Activated CD4-positive, alpha-beta T cell treated with anti-CD3 and anti-CD28 coated beads, Interleukin-2, amount 10 ng/mL, durations not matched to agents 24 days and 14 days (primary cell): Measurements from ENCODE around the gene COL23A1. TPM values are rescaled to one million over a fixed set of nuclear protein-coding genes. Genes with fewer than 3 reads are reported as not detected.
"Not testable (repeated sequence)": the region's sequence is repeated elsewhere in the genome, so short reads cannot be mapped to it uniquely, and the experiment has no call there.

Experiments
- DNase-seq: peaks from one replicate; pipeline ENCODE4 v3.0.0; 2022
- H3K27ac Mint-ChIP-seq: one replicate; pipeline ENCODE4 v1.8.0; 2022; ENCODE audit warnings: mild to moderate bottlenecking, mixed read lengths
- H3K27me3 Mint-ChIP-seq: one replicate; pipeline ENCODE4 v1.8.0; 2022; ENCODE audit warnings: mixed read lengths
- H3K36me3 Mint-ChIP-seq: one replicate; pipeline ENCODE4 v1.8.0; 2022; ENCODE audit warnings: low read depth, mild to moderate bottlenecking, mixed read lengths
- H3K4me1 Mint-ChIP-seq: one replicate; pipeline ENCODE4 v1.8.0; 2021; ENCODE audit warnings: mixed read lengths
- H3K4me3 Mint-ChIP-seq: one replicate; pipeline ENCODE4 v1.8.0; 2022; ENCODE audit warnings: mild to moderate bottlenecking, moderate library complexity, mixed read lengths
- H3K9me3 Mint-ChIP-seq: one replicate; pipeline ENCODE4 v1.8.0; 2021; ENCODE audit warnings: mixed read lengths
- intact Hi-C: fragments of 100-400 bp; cut with micrococcal nuclease; formaldehyde crosslinking; loops from one replicate; pipeline ENCODE4 v1.15.1; 2023
- total RNA-seq: library from RNA; stranded (reverse); gene quantifications from 2 replicates; pipeline ENCODE4 v1.2.3, GENCODE V29; 2022

The COL23A1 gene
- total RNA-seq, 1 donor from 2014 or later, result 0.07 TPM

GRCh38 chr5:178487911-178488600 lies 102.1 kb downstream of the COL23A1 start:
- Mint-ChIP-seq H3K4me1 (peaks cover 3% of the 10 kb centered on the region), H3K27me3 (no peaks in the 10 kb centered on the region), H3K27ac (no peak overlapping the region), H3K9me3 (peaks cover 4% of the 10 kb centered on the region), H3K4me3 (no peak overlapping the region), H3K36me3 (no peaks in the 10 kb centered on the region)
- no peak for DNase-seq
- intact Hi-C loops, result no loop called here

GRCh38 chr5:178486878-178487512 lies 103.2 kb downstream of the COL23A1 start:
- H3K27me3 Mint-ChIP-seq, H3K36me3 Mint-ChIP-seq, H3K4me3 Mint-ChIP-seq, DNase-seq, H3K4me1 Mint-ChIP-seq, intact Hi-C loops, H3K27ac Mint-ChIP-seq, H3K9me3 Mint-ChIP-seq: not testable (repeated sequence)

- Mint-ChIP-seq H3K27ac (no peak overlapping the region), H3K36me3 (no peaks in the 10 kb centered on the region), H3K4me3 (no peak overlapping the region), H3K9me3 (peaks cover 7% of the 10 kb centered on the region), H3K4me1 (peaks cover 3% of the 10 kb centered on the region), H3K27me3 (peaks cover 2% of the 10 kb centered on the region)
- no peak for DNase-seq
- intact Hi-C loops, result no loop called here
These were observed 104.0 kb downstream of the COL23A1 start for GRCh38 chr5:178486239-178486641.

GRCh38 chr5:178483620-178484019 lies 106.6 kb downstream of the COL23A1 start:
- Mint-ChIP-seq H3K4me3 (peak overlapping the region; percentile 62), H3K27me3 (peaks cover 2% of the 10 kb centered on the region), H3K27ac (peak overlapping the region; percentile 40), H3K36me3 (no peaks in the 10 kb centered on the region), H3K4me1 (peaks cover 3% of the 10 kb centered on the region), H3K9me3 (peaks cover 7% of the 10 kb centered on the region)
- DNase-seq, result peak; percentile 77
- intact Hi-C loops, result no loop called here

- Mint-ChIP-seq H3K27ac (no peak overlapping the region), H3K36me3 (no peaks in the 10 kb centered on the region), H3K4me3 (no peak overlapping the region), H3K9me3 (peaks cover 7% of the 10 kb centered on the region), H3K27me3 (peaks cover 2% of the 10 kb centered on the region), H3K4me1 (peaks cover 3% of the 10 kb centered on the region)
- no peak for DNase-seq
- intact Hi-C loops, result no loop called here
These were observed 110.9 kb downstream of the COL23A1 start for GRCh38 chr5:178479261-178479660.

- no peak for DNase-seq
- intact Hi-C loops, result no loop called here
- Mint-ChIP-seq H3K36me3 (no peaks in the 10 kb centered on the region), H3K9me3 (peaks cover 3% of the 10 kb centered on the region), H3K27ac (no peak overlapping the region), H3K4me1 (no peaks in the 10 kb centered on the region), H3K4me3 (no peak overlapping the region), H3K27me3 (peaks cover 2% of the 10 kb centered on the region)
These were observed 111.8 kb downstream of the COL23A1 start for GRCh38 chr5:178478370-178478769.

- Mint-ChIP-seq H3K4me1 (no peaks in the 10 kb centered on the region), H3K4me3 (no peak overlapping the region), H3K27me3 (peaks cover 2% of the 10 kb centered on the region), H3K27ac (no peak overlapping the region), H3K36me3 (no peaks in the 10 kb centered on the region), H3K9me3 (peaks cover 3% of the 10 kb centered on the region)
- no peak for DNase-seq
- intact Hi-C loops, result no loop called here
These were observed 112.4 kb downstream of the COL23A1 start for GRCh38 chr5:178477802-178478201.

GRCh38 chr5:178476972-178477754 lies 113.0 kb downstream of the COL23A1 start:
- no peak overlapping the region for H3K27ac Mint-ChIP-seq
- no peaks in the 10 kb centered on the region for H3K36me3 Mint-ChIP-seq
- peaks cover under 1% of the 10 kb centered on the region for H3K27me3 Mint-ChIP-seq
- H3K9me3 Mint-ChIP-seq, result peaks cover under 1% of the 10 kb centered on the region
- no peak for DNase-seq
- intact Hi-C loops, result no loop called here
- H3K4me1 Mint-ChIP-seq, result no peaks in the 10 kb centered on the region
- H3K4me3 Mint-ChIP-seq, result no peak overlapping the region

- Mint-ChIP-seq H3K9me3 (no peaks in the 10 kb centered on the region), H3K4me3 (no peak overlapping the region), H3K27ac (no peak overlapping the region), H3K4me1 (no peaks in the 10 kb centered on the region), H3K27me3 (no peaks in the 10 kb centered on the region), H3K36me3 (no peaks in the 10 kb centered on the region)
- intact Hi-C loops, result no loop called here
- DNase-seq, result no peak
These were observed 113.7 kb downstream of the COL23A1 start for GRCh38 chr5:178476531-178476930.

GRCh38 chr5:178475422-178475821 lies 114.8 kb downstream of the COL23A1 start:
- Mint-ChIP-seq H3K27me3 (no peaks in the 10 kb centered on the region), H3K27ac (no peak overlapping the region), H3K4me3 (no peak overlapping the region), H3K36me3 (no peaks in the 10 kb centered on the region), H3K4me1 (no peaks in the 10 kb centered on the region), H3K9me3 (no peaks in the 10 kb centered on the region)
- intact Hi-C loops, result no loop called here
- DNase-seq, result no peak

- no peak for DNase-seq
- H3K9me3 Mint-ChIP-seq, result no peaks in the 10 kb centered on the region
- intact Hi-C loops, result no loop called here
- H3K4me1 Mint-ChIP-seq, result no peaks in the 10 kb centered on the region
- no peak overlapping the region for H3K27ac Mint-ChIP-seq
- H3K27me3 Mint-ChIP-seq, result no peaks in the 10 kb centered on the region
- H3K36me3 Mint-ChIP-seq, result no peaks in the 10 kb centered on the region
- H3K4me3 Mint-ChIP-seq, result no peak overlapping the region
These were observed 115.5 kb downstream of the COL23A1 start for GRCh38 chr5:178474562-178475184.

GRCh38 chr5:178473854-178474253 lies 116.3 kb downstream of the COL23A1 start:
- H3K27me3 Mint-ChIP-seq, result no peaks in the 10 kb centered on the region
- H3K4me1 Mint-ChIP-seq, result no peaks in the 10 kb centered on the region
- H3K9me3 Mint-ChIP-seq, result no peaks in the 10 kb centered on the region
- no peak overlapping the region for H3K27ac Mint-ChIP-seq
- no peak for DNase-seq
- intact Hi-C loops, result no loop called here
- H3K36me3 Mint-ChIP-seq, result no peaks in the 10 kb centered on the region
- H3K4me3 Mint-ChIP-seq, result no peak overlapping the region

GRCh38 chr5:178472138-178472537 lies 118.1 kb downstream of the COL23A1 start:
- no peaks in the 10 kb centered on the region for H3K4me1 Mint-ChIP-seq
- H3K36me3 Mint-ChIP-seq, result no peaks in the 10 kb centered on the region
- no peak overlapping the region for H3K27ac Mint-ChIP-seq
- intact Hi-C loops, result no loop called here
- H3K9me3 Mint-ChIP-seq, result no peaks in the 10 kb centered on the region
- no peak for DNase-seq
- no peaks in the 10 kb centered on the region for H3K27me3 Mint-ChIP-seq
- H3K4me3 Mint-ChIP-seq, result no peak overlapping the region

- H3K27ac Mint-ChIP-seq, result no peak overlapping the region
- no peak overlapping the region for H3K4me3 Mint-ChIP-seq
- no peaks in the 10 kb centered on the region for H3K27me3 Mint-ChIP-seq
- no peaks in the 10 kb centered on the region for H3K4me1 Mint-ChIP-seq
- intact Hi-C loops, result no loop called here
- no peak for DNase-seq
- H3K36me3 Mint-ChIP-seq, result no peaks in the 10 kb centered on the region
- H3K9me3 Mint-ChIP-seq, result no peaks in the 10 kb centered on the region
These were observed 118.5 kb downstream of the COL23A1 start for GRCh38 chr5:178471711-178472110.
